GF-D8 (cell line): Measurements from ENCODE around the gene LTV1.
"Not testable (repeated sequence)": the region's sequence is repeated elsewhere in the genome, so short reads cannot be mapped to it uniquely, and the experiment has no call there.

Source experiments
- DNase-seq: peaks from one replicate; lab custom pipeline; 2025; lab: John Stamatoyannopoulos, UW

Gene LTV1

GRCh38 chr6:143843677-143843999 is 500 bp downstream of the LTV1 start:
- DNase-seq: peak; percentile 29

GRCh38 chr6:143844006-143844405 is 868 bp downstream of the LTV1 start:
- no peak for DNase-seq

- no peak for DNase-seq
These were observed 1.9 kb downstream of the LTV1 start for GRCh38 chr6:143845033-143845432.

- not testable (repeated sequence) for DNase-seq
These were observed 8.6 kb downstream of the LTV1 start for GRCh38 chr6:143851706-143852105.

GRCh38 chr6:143855057-143855456 is 11.9 kb downstream of the LTV1 start:
- DNase-seq: not testable (repeated sequence)

- not testable (repeated sequence) for DNase-seq
These were observed 13.6 kb downstream of the LTV1 start for GRCh38 chr6:143856762-143857161.

- no peak for DNase-seq
These were observed 14.5 kb downstream of the LTV1 start for GRCh38 chr6:143857651-143858050.

GRCh38 chr6:143859891-143860660 is 16.9 kb downstream of the LTV1 start:
- no peak for DNase-seq

GRCh38 chr6:143863771-143864170 is 20.6 kb downstream of the LTV1 start:
- DNase-seq: no peak

GRCh38 chr6:143864234-143864633 is 21.1 kb downstream of the LTV1 start, which contains the start of gene ZC2HC1B:
TSS of gene ZC2HC1B (plus strand) at chr6:143864474. CDS start at chr6:143864540, 66 bp downstream.
- DNase-seq: no peak

- no peak for DNase-seq
These were observed 24.1 kb downstream of the LTV1 start for GRCh38 chr6:143867236-143867635.

GRCh38 chr6:143868808-143869207 is 25.7 kb downstream of the LTV1 start:
- DNase-seq: not testable (repeated sequence)

GRCh38 chr6:143871202-143871730 is 28.1 kb downstream of the LTV1 start:
- not testable (repeated sequence) for DNase-seq

- no peak for DNase-seq
These were observed 29.1 kb downstream of the LTV1 start for GRCh38 chr6:143872201-143872600.

- not testable (repeated sequence) for DNase-seq
These were observed 30.5 kb downstream of the LTV1 start for GRCh38 chr6:143873600-143873999.

GRCh38 chr6:143874503-143874902 is 31.4 kb downstream of the LTV1 start:
- not testable (repeated sequence) for DNase-seq

GRCh38 chr6:143877584-143878271 is 34.6 kb downstream of the LTV1 start:
- no peak for DNase-seq

- no peak for DNase-seq
These were observed 35.2 kb downstream of the LTV1 start for GRCh38 chr6:143878272-143878760.

- no peak for DNase-seq
These were observed 37.3 kb downstream of the LTV1 start for GRCh38 chr6:143880412-143880811.

GRCh38 chr6:143882401-143882930 is 39.3 kb downstream of the LTV1 start:
- DNase-seq: no peak

GRCh38 chr6:143884216-143884900 is 41.2 kb downstream of the LTV1 start:
- no peak for DNase-seq

GRCh38 chr6:143885116-143885515 is 42.0 kb downstream of the LTV1 start:
- no peak for DNase-seq
